Stimulated activated CD4-positive, alpha-beta T cell treated with anti-CD3 and anti-CD28 coated beads, Interleukin-12 subunit alpha, Interleukin-12 subunit beta, amount 100 ng/mL, for 48 hours (primary cell): ENCODE results near the gene VMP1.
A peak's percentile ranks its signal among the peaks of the same experiment; 100 is the strongest.

Experiments
- DNase-seq, 3 donors: peaks; one replicate each; pipeline ENCODE4 v3.0.0-alpha.2; 2020; ENCODE audit warnings: low read depth in 2 of 3, low spot score in 1 of 3

Gene VMP1

GRCh38 chr17:59707149-59707970, at the start of gene VMP1, which contains the start of gene PTRH2:
VMP1 (plus strand) TSS chr17:59707654; CDS start chr17:59731447, 23,793 bp downstream.
PTRH2 (minus strand) TSS chr17:59707430; CDS start chr17:59697978, 9,452 bp downstream.
- peak; percentile 91 to 95 (median 92) for DNase-seq

DNA sequence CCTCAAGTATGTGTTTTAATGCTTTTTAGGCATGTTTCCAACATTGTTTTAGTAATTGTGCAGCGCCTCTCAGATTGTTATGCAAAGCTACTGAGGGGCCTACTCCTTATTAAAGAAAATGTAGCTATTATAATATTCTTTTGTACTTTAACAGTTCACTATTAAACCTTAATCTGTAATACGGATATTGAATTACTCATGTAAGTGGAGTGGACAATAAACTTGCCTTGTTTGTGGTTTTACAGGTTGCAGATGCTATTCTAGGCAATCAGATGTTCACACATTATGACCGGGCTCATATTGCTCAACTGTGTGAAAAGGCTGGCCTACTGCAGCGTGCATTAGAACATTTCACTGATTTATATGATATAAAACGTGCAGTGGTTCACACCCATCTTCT, 41.2 kb upstream of the VMP1 start:
- DNase-seq = no peak

- DNase-seq = no peak
Observed at GRCh38 chr17:59668816-59669215, 38.6 kb upstream of the VMP1 start.

GRCh38 chr17:59669411-59669810, 38.0 kb upstream of the VMP1 start:
- no peak for DNase-seq

GRCh38 chr17:59669944-59670343, 37.5 kb upstream of the VMP1 start:
- DNase-seq = no peak

DNA sequence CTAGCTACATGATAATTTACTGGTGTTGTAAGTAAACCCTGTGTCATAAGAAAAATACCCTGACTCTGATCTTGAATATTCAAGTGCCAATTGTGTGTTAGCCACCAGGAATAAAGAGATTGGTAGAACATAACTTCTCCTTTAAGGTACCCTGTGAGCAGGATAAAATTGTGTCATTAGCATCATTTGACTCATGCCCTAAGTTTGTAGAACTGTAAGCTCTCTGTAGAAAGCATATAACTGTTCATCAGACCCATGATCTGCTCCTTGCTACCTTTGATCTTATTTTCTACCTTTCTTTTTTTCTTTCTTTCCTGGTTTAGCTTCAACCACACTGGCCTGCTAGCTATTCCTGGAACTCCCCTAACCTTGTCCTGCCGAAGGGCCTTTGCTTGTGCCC, 36.1 kb upstream of the VMP1 start:
- DNase-seq = no peak

- no peak for DNase-seq
Observed at GRCh38 chr17:59675231-59675630, 32.2 kb upstream of the VMP1 start.

DNA sequence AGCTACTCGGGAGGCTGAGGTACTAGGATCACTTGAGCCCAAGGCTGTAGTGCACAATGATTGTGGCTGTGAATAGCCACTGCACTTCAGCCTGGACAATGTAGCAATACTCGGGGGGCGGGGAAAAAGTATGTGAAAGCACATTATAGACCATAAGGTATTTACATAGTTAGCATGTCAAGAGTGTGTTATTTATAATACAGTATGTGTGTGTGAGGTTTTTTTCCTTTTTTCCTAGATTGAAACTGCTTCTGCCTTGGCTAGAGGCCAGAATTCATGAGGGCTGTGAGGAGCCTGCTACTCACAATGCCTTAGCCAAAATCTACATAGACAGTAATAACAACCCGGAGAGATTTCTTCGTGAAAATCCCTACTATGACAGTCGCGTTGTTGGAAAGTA, 30.7 kb upstream of the VMP1 start:
- no peak for DNase-seq

DNA sequence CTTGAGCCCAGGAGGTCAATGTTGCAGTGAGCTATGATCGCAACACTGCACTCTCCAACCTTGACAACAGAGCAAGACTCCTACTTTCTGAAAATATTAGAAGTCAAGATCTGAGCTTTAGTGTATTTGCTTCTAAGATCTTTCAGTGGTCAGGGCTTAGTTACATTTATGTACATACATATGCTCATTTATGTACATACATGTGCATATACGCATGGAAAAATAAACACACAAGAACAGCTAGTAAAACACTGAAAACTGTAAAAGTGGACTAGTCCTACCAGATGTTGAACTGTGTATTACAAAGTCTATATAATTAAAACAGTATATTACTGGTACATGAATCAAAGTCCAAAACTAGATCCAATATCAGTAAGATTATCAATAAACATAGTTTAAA, 28.5 kb upstream of the VMP1 start:
- no peak for DNase-seq

DNA sequence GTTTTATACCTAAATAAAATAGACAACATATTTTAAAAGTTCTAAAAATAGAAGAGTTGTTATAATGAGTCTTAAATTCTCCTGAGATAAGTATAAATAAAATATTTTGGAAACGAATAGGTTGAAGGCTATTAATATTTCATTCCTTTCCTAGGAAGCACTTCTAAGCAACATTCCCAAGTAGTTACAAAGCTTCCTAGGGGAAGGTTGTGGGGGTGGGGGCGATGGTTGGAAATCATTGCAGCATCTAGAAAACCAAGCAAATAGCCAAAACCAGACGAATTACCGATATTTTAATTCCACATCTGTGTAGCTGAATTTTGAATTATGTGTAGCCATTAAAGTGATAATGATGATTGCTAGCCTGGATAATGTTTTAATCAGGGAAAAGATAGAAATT, 27.1 kb upstream of the VMP1 start:
- no peak for DNase-seq

DNA sequence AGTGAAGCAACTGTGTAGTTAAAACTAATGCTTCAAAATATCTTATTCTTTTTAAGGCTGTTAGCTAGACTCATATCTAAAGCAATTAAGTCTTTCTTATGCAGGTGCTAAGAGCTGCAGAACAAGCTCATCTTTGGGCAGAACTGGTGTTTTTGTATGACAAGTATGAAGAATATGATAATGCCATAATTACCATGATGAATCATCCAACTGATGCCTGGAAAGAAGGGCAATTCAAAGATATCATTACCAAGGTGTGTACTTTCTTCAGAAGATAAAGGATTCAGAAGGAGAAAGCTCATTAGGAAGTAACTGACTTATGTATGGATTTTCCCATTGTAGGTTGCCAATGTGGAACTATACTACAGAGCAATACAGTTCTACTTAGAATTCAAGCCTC, 24.2 kb upstream of the VMP1 start:
- no peak for DNase-seq

GRCh38 chr17:59684967-59685366, 22.5 kb upstream of the VMP1 start:
- DNase-seq = no peak

DNA sequence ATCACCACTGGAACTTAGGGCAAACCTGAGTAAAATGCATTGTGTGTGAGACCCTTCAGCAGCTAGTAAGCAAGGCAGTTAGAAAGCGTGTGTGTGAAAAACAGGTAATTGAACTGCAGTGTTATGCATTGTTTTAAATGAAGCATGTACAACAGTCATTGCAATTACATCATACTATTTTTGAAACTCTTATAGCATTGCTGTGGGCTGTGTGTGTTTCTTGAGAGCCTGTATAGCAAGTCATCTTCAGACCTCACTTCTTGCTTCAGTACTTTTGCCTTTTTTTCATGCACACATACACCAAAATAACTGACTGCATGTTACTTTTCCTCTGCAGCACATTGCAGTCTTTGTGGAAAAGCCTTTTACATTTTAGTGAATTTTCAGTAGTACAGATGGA, 19.4 kb upstream of the VMP1 start:
- no peak for DNase-seq

GRCh38 chr17:59688496-59688895, 19.0 kb upstream of the VMP1 start:
- DNase-seq = no peak

- no peak for DNase-seq
Observed at GRCh38 chr17:59693582-59693981, 13.9 kb upstream of the VMP1 start.

GRCh38 chr17:59694344-59694743, 13.1 kb upstream of the VMP1 start:
- DNase-seq = no peak

DNA sequence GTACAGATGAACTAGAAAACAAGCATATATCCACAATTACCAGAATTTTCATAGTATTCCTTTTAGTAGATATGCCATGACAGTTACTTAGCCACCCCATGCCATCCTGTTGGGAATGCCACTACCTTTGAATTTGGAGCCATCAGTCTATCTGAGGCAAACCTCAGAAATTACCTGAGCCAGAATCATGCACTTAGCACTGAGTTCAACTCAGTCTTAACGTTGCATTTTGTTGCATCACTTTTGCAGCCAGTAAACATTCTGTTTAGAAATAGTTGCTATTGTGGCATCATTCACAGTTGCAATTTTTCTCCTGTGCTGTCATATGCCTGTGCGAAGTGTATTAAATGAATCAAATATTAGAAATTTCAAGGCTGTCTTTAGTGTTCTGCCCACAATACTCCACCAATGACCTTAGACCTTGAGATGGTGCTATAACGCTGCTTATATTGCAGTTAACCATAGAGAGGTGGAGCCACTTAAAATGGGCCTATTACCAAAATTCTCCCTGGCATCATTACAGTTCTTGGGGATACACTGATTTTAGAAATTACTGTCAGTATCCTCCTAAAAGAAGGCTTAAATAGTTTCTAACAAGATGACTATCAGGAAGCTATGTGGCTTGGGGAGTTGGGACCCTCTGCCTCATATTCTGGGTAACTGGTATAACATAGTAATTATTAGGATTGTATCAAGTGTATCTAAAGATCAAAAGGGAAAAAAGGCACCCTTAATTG, 11.3 kb upstream of the VMP1 start:
- DNase-seq = no peak

DNA sequence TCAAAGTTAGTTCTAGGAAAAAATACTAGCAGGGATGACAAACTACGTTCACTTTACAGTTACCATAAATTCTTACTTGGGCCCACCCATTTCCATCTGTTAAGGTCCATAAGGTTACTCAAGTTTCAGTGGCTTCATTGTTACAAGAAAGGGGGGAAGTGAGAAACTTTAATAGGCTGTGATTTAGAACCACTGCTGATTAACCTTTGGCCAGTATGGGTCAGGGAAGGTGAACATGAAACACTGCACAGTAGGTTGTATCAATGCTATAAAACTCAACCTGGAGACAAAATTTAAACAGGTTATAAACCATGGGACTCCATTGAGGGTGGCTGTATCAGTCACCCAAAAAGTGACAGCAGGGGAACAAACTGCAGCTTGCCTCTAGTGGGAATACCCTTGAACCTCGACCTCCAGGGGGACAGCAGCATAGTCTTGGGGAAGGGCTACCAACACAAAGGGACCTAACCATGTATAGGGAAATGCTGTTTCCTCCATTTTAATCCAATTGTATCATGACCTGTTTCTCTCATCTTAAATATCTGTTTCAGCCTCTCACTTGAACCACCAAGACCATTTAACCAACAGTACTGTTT, 10.7 kb upstream of the VMP1 start:
- DNase-seq = no peak

GRCh38 chr17:59698143-59698542, 9.3 kb upstream of the VMP1 start:
- DNase-seq = no peak

GRCh38 chr17:59699218-59699617, 8.2 kb upstream of the VMP1 start:
- DNase-seq = no peak

DNA sequence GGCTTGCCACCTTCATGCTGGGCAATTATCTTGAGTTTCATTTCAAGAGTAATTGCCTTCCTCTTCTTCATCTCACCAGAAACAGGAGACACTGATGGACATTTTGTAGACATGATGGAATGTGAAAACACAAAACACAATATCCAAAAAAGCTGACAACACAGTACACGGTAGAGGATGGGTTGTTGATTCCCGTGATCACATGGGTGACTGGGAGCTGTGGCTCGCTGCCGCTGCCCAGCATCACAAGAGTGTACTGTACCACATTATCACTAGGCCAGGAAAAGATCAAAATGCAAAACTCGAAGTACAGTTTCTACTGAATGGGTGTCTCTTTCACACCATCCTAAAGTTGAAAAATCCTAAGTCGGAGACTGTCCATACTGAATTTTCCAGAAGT, 7.7 kb upstream of the VMP1 start:
- no peak for DNase-seq

GRCh38 chr17:59702304-59702703, 5.2 kb upstream of the VMP1 start:
- DNase-seq = no peak
